Astrocyte (in vitro differentiated cells and primary cell): ENCODE results near the gene RBFOX2.

ENCODE experiments used
- EZH2 ChIP-seq: IDR thresholded peaks from 2 replicates; pipeline ENCODE4 v1.6.1; 2012; ENCODE audit warnings: mild to moderate bottlenecking, low read length, inconsistent platforms; ENCODE audit not compliant: insufficient read depth
- TF ChIP-seq, protein P1 (sequence below): IDR thresholded peaks from 2 replicates; pipeline ENCODE4 v1.5.1; 2011; ENCODE audit warnings: low read depth, mild to moderate bottlenecking, inconsistent platforms, low read length, moderate library complexity; ENCODE audit not compliant: insufficient read depth

DNA sequence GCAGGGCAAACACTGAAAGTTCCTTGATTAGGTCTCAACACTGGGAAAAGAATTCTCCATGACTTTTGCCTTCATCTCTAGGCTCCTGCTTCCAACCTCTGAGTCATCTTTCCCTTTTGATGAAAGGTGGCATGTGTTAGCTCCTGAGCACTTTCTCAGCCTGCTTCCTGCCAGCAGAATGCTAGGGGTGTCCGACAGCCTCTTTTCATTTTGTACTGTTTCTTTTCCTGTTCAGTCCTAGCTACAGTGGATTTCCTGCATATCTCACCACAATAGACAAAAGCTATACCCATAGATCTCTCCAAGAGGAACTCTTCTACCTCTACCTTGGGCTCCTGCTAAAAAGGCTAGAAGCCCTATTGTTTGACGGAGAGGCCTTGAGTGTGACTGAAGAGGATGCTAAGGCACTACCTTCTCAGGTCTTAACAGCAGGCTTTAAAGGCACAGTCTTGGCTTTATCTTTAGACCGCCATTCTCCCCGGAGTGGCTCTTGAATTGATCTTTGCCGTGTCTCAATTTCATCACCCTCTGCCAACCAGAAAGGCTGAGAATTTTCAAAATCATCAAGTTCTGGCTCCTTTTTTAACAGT, 145.5 kb downstream of the RBFOX2 start:
- TF ChIP-seq, protein P1, sequence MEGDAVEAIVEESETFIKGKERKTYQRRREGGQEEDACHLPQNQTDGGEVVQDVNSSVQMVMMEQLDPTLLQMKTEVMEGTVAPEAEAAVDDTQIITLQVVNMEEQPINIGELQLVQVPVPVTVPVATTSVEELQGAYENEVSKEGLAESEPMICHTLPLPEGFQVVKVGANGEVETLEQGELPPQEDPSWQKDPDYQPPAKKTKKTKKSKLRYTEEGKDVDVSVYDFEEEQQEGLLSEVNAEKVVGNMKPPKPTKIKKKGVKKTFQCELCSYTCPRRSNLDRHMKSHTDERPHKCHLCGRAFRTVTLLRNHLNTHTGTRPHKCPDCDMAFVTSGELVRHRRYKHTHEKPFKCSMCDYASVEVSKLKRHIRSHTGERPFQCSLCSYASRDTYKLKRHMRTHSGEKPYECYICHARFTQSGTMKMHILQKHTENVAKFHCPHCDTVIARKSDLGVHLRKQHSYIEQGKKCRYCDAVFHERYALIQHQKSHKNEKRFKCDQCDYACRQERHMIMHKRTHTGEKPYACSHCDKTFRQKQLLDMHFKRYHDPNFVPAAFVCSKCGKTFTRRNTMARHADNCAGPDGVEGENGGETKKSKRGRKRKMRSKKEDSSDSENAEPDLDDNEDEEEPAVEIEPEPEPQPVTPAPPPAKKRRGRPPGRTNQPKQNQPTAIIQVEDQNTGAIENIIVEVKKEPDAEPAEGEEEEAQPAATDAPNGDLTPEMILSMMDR: no peak
- TF ChIP-seq EZH2: no peak
